Neural progenitor cell (in vitro differentiated cells): ENCODE measurements around the gene ADGRD1.

Experiments
- CTCF ChIP-seq: fragments of 200-600 bp; sonication (generic); IDR thresholded peaks from 2 replicates; pipeline ENCODE4 v1.5.1; 2017; ENCODE audit warnings: antibody characterized with exemption, mild to moderate bottlenecking
- EZH2 ChIP-seq: fragments of 200-600 bp; sonication (generic); IDR thresholded peaks from 2 replicates; pipeline ENCODE4 v1.6.1; 2017; ENCODE audit warnings: antibody characterized with exemption, mild to moderate bottlenecking, moderate library complexity

GRCh38 chr12:131049002-131049401, 95.3 kb downstream of the ADGRD1 start:
- no peak for TF ChIP-seq EZH2
- no peak for TF ChIP-seq CTCF
